HG03103 (cell line): ENCODE measurements around the gene PLA2G5.
"Not testable (repeated sequence)": the region's sequence is repeated elsewhere in the genome, so short reads cannot be mapped to it uniquely, and the experiment has no call there.

Experiments used
- ATAC-seq: cut with Tn5 transposase; IDR thresholded peaks from one replicate; pipeline ENCODE4 v1.9.1; 2021; ENCODE audit warnings: low read depth; ENCODE audit not compliant: unreplicated experiment

The PLA2G5 gene

DNA sequence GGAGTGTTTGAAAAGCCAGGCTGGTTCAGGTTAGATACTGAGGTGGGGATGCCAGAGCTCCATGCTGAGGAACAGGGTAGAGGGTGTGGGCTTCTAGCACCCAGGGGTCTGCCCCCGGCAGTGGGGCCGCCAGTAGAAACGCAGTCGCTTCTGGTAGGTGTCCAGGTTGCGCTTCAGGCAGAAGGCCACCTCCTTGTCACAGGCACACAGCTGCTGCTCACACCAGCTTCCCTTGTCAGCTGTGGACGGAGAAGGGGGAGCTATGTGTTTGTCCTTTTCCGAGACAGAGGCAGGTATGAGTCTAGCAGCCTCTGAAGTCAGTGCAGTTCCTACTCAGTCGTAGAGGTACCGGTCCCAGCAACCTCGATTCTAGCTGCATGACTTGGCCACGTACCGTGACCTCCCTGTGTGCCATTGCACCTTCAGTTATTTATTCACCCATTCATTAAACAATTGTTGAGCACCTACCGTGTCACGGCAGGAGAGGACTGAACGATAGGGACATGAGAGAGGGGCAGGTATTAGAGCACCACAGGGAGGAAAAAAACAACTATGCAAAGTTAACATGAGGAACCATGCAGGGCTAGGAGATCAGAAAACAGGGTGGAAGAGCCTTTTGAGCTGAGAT lies 44.1 kb downstream of the PLA2G5 start:
- no peak for ATAC-seq

- ATAC-seq, result no peak
Measured at GRCh38 chr1:20115479-20115878, 45.5 kb downstream of the PLA2G5 start.

DNA sequence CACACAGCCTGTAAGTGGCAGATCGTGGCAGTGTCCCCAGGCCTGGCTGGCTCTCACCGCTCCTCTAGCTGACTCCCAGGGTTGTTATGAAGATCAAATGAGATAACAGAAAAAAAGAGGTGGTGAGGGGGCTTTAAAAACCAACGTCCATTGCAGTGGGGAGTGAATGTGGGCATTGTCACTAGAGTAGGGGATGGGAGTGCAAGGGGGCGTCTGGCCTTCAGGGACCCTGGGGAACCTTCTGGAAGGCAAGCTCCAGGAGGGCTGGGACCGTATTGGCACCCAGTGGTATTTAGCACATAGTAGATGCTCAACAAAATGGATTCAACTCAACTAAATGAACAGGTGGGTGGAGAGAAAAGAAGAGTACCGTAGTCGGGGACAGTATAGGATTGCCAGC lies 45.9 kb downstream of the PLA2G5 start:
- no peak for ATAC-seq

- ATAC-seq, result no peak
Measured at GRCh38 chr1:20117236-20117635, 47.2 kb downstream of the PLA2G5 start.

DNA sequence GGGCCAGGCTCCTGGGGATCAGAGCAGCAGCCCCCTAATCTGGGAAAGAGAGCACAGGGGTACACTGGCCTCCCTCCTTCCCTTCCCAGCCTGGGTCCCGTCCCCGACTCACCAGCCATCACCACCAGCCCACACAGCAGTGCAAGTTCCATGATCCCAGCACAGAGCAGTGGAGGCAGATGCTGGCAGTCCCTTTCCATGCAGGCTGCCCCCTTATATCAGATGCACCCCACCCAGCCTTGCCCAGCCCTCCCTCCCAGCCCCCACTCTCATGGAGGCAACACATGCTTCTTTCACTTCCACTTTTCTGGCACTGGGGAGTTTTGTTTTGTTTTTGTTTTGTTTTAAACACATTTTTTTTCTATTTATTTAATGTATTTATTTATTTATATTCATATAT lies 49.4 kb downstream of the PLA2G5 start, which contains the start of gene PLA2G2D:
Gene PLA2G2D, minus strand, starts transcription at position 190 of the 400 bp plus-strand sequence. Its CDS starts 38 bp downstream, at position 152.
- no peak for ATAC-seq

GRCh38 chr1:20120796-20121195 lies 50.8 kb downstream of the PLA2G5 start:
- ATAC-seq, result no peak

- no peak for ATAC-seq
Measured at GRCh38 chr1:20123722-20124455, 53.9 kb downstream of the PLA2G5 start.

DNA sequence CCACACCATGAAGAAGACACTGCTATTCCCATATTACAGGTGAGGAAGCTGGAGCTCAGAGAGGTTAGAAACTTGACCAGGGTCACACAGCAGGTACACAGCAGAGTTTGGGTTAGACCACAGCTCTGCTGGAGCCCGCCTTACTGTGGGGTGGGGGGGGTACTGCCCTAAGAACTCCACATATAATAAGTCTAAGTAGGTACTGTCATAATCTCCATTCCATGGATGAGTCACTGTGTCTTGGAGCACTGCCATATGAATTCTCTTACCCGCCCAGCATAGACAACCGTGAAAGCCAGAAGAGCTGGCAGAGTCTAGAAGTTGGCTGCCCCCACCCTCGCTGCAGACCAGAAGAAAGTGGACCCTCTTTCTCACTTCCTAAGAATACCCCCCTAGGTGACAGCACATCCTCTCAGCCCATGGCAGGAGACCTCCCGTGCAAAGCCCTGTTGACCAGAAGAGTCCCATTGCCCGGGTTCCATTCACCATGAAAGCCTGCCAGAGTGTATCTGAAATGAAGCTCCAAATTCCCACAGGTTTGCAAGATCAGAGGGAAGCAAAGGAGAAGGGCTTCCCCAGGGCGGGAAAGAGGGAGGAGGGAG lies 54.6 kb downstream of the PLA2G5 start:
- ATAC-seq, result no peak

GRCh38 chr1:20125100-20125499 lies 55.1 kb downstream of the PLA2G5 start:
- ATAC-seq, result no peak

GRCh38 chr1:20126041-20126805 lies 56.2 kb downstream of the PLA2G5 start:
- ATAC-seq, result no peak

DNA sequence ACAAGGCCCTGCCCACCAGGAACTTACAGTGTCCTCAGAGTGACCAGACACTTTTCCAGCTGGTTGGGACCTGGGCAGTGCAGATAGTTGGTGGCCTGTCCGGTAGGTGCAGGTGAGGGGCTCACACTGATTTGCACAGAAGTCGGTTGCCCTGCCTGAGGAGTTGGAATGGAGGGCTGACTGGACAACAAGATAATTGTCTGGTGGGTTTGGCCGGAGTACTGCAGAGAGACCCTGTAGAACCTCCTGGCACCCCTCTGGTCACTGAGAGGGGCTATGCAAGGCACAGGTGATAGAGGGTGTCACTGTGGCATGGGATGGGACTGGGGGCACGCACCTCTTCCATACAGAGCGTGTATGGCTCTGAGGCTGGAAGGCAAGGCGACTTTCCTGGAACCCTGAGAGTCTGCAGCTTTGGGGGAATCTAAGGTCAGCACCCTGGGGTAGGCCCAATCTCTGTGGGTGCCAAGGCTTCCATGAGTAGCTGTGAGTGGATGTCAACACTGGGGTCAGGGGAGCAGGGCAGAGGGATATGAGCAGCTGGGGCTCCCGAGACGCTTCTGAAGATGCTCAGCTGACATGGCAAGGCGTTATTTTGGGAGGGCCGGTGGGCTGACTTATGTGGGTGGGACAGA lies 56.9 kb downstream of the PLA2G5 start:
- ATAC-seq, result no peak

GRCh38 chr1:20130518-20130917 lies 60.5 kb downstream of the PLA2G5 start:
- ATAC-seq, result not testable (repeated sequence)

DNA sequence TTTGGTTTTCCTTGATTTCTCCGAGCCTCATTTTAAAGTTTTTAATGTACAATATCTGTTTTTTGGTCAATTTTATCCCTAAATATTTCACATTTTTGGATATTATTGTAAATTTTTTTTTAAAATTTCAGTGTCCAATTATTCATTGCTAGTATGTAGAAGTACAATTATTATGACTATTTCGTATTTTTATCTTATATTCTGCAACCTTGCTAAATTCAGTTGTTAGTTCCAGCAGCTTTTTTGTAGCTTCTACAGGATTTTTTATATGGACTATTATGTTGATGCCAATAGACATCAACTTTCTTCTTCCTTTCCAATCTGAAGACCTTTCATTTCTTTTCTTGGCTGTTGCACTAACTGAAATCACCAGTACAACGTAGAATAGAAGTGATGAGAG lies 65.0 kb downstream of the PLA2G5 start:
- ATAC-seq, result no peak

GRCh38 chr1:20136249-20136648 lies 66.3 kb downstream of the PLA2G5 start:
- no peak for ATAC-seq

DNA sequence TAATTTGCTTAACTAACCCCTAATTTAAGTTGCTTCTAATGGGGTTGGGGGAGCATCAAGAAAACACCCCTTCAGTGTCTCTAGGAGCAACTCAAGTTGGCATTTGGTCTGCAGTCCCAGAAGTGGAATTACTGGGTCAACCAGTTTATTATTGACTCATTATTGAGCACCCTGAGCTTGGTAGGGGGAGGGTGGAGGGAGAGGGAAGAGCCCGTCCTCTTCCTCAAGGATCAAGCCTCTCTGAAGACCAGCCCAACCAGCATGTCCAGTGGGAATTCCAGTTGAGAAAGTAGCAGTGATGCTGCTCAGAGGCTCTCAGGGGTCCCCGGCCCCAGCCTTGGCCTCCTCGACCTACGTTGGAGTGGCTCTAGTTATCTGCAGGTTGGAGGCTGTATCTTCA lies 67.1 kb downstream of the PLA2G5 start:
- ATAC-seq, result no peak

- no peak for ATAC-seq
Measured at GRCh38 chr1:20137604-20138003, 67.6 kb downstream of the PLA2G5 start.

- no peak for ATAC-seq
Measured at GRCh38 chr1:20138346-20138745, 68.4 kb downstream of the PLA2G5 start.

- no peak for ATAC-seq
Measured at GRCh38 chr1:20138961-20139550, 69.1 kb downstream of the PLA2G5 start, which contains the start of gene PLA2G2F. TSS of gene PLA2G2F (plus strand) at chr1:20139323. CDS start at chr1:20139428, 105 bp downstream.

- no peak for ATAC-seq
Measured at GRCh38 chr1:20139776-20140612, 70.0 kb downstream of the PLA2G5 start.
